HepG2 (cell line): ENCODE measurements around the gene CDK2. TPM values are rescaled to one million over a fixed set of nuclear protein-coding genes. Genes with fewer than 3 reads are reported as not detected.
A peak's percentile ranks its signal among the peaks of the same experiment; 100 is the strongest.

Experiments used
- ATAC-seq: fragments of 200-7000 bp; cut with Tn5 transposase; 3 replicates; pipeline ENCODE4 v1.9.1; 2020; ENCODE audit warnings: mild to moderate bottlenecking, moderate library complexity
- BruUV-seq: library from RNA; stranded (reverse); fragments of 400-500 nt; replicated peaks from 2 replicates; lab custom pipeline; 2021; lab: Mats Ljungman, UMichigan
- CTCF ChIA-PET: fragments of 300-600 bp; formaldehyde crosslinking; extraction: SDS; loops from one replicate; lab custom pipeline; 2021; ENCODE audit warnings: low total read pairs, inconsistent platforms, low intra/inter-chr PET ratio; lab: Yijun Ruan, JAX
- POLR2A ChIA-PET: fragments of 350-600 bp; sonication (Branson Sonifier 250); formaldehyde crosslinking; loops from one replicate; lab custom pipeline; 2020; ENCODE audit warnings: antibody characterized with exemption, inconsistent platforms; lab: Yijun Ruan, JAX
- DNase-seq: peaks from one replicate; pipeline ENCODE4 v3.0.0-alpha.2; 2015; ENCODE audit warnings: low spot score
- FAIRE-seq: peaks from 3 replicates; lab custom pipeline; 2011; peaks lifted over from hg19 to GRCh38; lab: Jason Lieb, UNC
- H2AFZ ChIP-seq: one replicate; pipeline ENCODE4 v1.6.1; 2011; ENCODE audit warnings: low read length, inconsistent platforms
- H3K27ac ChIP-seq: fragments of 300-600 bp; 3 replicates; pipeline ENCODE4 v1.8.0; 2011; ENCODE audit warnings: mixed run types, mild to moderate bottlenecking, mixed read lengths, low read length, inconsistent platforms; ENCODE audit not compliant: insufficient read depth; ENCODE audit errors: extremely low read length
- H3K27me3 ChIP-seq, 2 experiments: fragments of 200-600 bp in 1 of 2; 2 replicates in 1 of 2; 3 replicates in 1 of 2; pipeline versions ENCODE4 v1.6.0 to v1.8.0; 2011; ENCODE audit warnings: low read length in 2 of 2, mild to moderate bottlenecking in 2 of 2, moderate library complexity in 2 of 2, inconsistent platforms in 1 of 2; ENCODE audit not compliant: insufficient read depth in 2 of 2, control insufficient read depth in 1 of 2
- H3K36me3 ChIP-seq, 2 experiments: fragments of 200-600 bp in 1 of 2; replicated peaks in 1 of 2; 2 replicates in 1 of 2; 3 replicates in 1 of 2; pipeline versions ENCODE4 v1.5.1 to v1.8.0; 2011; ENCODE audit warnings: low read length in 2 of 2, inconsistent platforms in 1 of 2; ENCODE audit not compliant: insufficient read depth in 2 of 2, control insufficient read depth in 1 of 2
- H3K4me1 ChIP-seq: 2 replicates; pipeline ENCODE4 v1.5.1; 2012; ENCODE audit warnings: low read length, inconsistent platforms; ENCODE audit not compliant: insufficient read depth
- H3K4me2 ChIP-seq: 2 replicates; pipeline ENCODE4 v1.6.0; 2011; ENCODE audit warnings: low read depth, low read length, inconsistent platforms
- H3K4me3 ChIP-seq, 3 experiments: fragments of 200-600 bp in 1 of 3; sonication (generic), shearing (Covaris generic) in 1 of 3; replicated peaks in 1 of 3; 2 replicates each; pipeline ENCODE4 v1.5.1; 2011 to 2016; ENCODE audit warnings: low read length in 3 of 3, inconsistent platforms in 2 of 3, low read depth in 2 of 3, mild to moderate bottlenecking in 2 of 3, control low read depth in 1 of 3, mixed read lengths in 1 of 3; ENCODE audit not compliant: insufficient read depth in 1 of 3
- H3K79me2 ChIP-seq: one replicate; pipeline ENCODE4 v1.6.1; 2011; ENCODE audit warnings: low read length, inconsistent platforms; ENCODE audit not compliant: insufficient read depth
- H3K9ac ChIP-seq: 2 replicates; pipeline ENCODE4 v1.6.0; 2011; ENCODE audit warnings: mild to moderate bottlenecking, low read depth, low read length, inconsistent platforms; ENCODE audit not compliant: insufficient read depth
- H3K9me3 ChIP-seq: 2 replicates; pipeline ENCODE4 v1.5.1; 2012; ENCODE audit warnings: mild to moderate bottlenecking, low read length
- H4K20me1 ChIP-seq: 2 replicates; pipeline ENCODE4 v1.6.0; 2011; ENCODE audit warnings: inconsistent platforms, mild to moderate bottlenecking, low read length, moderate library complexity; ENCODE audit not compliant: insufficient read depth
- ASH2L ChIP-seq: fragments of 300-600, 200-600 bp; sonication (generic); IDR thresholded peaks from 2 replicates; pipeline ENCODE4 v1.7.0; 2017; ENCODE audit warnings: low read depth, mild to moderate bottlenecking, moderate library complexity, mixed read lengths, low read length; ENCODE audit not compliant: insufficient read length
- BHLHE40 ChIP-seq: IDR thresholded peaks from 2 replicates; pipeline ENCODE4 v1.6.1; 2011; ENCODE audit warnings: low read length, improper control_type of control experiment
- GPN1 ChIP-seq: sonication (generic); formaldehyde crosslinking; IDR thresholded peaks from 2 replicates; pipeline ENCODE4 v1.5.1; 2020; ENCODE audit warnings: missing genetic modification reagents, borderline replicate concordance
- NR3C1 ChIP-seq: sonication (generic); formaldehyde crosslinking; IDR thresholded peaks from 2 replicates; pipeline ENCODE4 v1.4.0; 2020; ENCODE audit warnings: missing genetic modification reagents
- TEAD3 ChIP-seq: optimal IDR thresholded peaks from 2 replicates; pipeline ENCODE3; 2016; ENCODE audit warnings: borderline replicate concordance
- ZFYVE20 ChIP-seq: sonication (generic); formaldehyde crosslinking; IDR thresholded peaks from 2 replicates; pipeline ENCODE4 v1.8.0; 2023; ENCODE audit warnings: low read depth, mild to moderate bottlenecking, moderate library complexity, missing genetic modification reagents, borderline replicate concordance
- ZNF17 ChIP-seq: sonication (generic); formaldehyde crosslinking; IDR thresholded peaks from 2 replicates; pipeline ENCODE4 v1.5.0; 2020; ENCODE audit warnings: mild to moderate bottlenecking, missing genetic modification reagents
- ZNF407 ChIP-seq: sonication (generic); formaldehyde crosslinking; IDR thresholded peaks from one replicate; pipeline ENCODE4 v1.5.1; 2020; ENCODE audit warnings: mild to moderate bottlenecking, missing genetic modification reagents; ENCODE audit errors: not compliant biosample characterization
- ZNF589 ChIP-seq: sonication (generic); formaldehyde crosslinking; conservative IDR thresholded peaks from 2 replicates; pipeline ENCODE4 v1.8.0; 2022; ENCODE audit warnings: mild to moderate bottlenecking, moderate library complexity, missing genetic modification reagents
- ZSCAN5A ChIP-seq: sonication (generic); formaldehyde crosslinking; IDR thresholded peaks from 2 replicates; pipeline ENCODE4 v1.8.0; 2022; ENCODE audit warnings: mild to moderate bottlenecking, missing genetic modification reagents, borderline replicate concordance
- WGBS: methylation state at CpG from one replicate; pipeline ENCODE4 v1.1.6; 2017; ENCODE audit warnings: low lambda C conversion rate; 5-methylcytosine and 5-hydroxymethylcytosine counted together
- in situ Hi-C: cut with HindIII; loops from 2 replicates; pipeline ENCODE4 v1.10.0; 2017; ENCODE audit warnings: low pct_unique_long_range_greater_than_20kb; ENCODE audit not compliant: extremely low pct_ligation_motif_present
- intact Hi-C: fragments of 100-400 bp; cut with micrococcal nuclease; formaldehyde crosslinking; loops from one replicate; pipeline ENCODE4 v1.10.0; 2022; ENCODE audit not compliant: unreplicated experiment
- polyA plus RNA-seq, 8 experiments: library from polyadenylated mRNA; depleted of rRNA in 3 of 8; stranded (reverse) in 7 of 8; unstranded in 1 of 8; fragments of >200 nt; fragmentation: Illumina TruSeq in 4 of 8; extraction: Trizol in 4 of 8; gene quantifications; 2 replicates each; pipeline versions ENCODE4 v1.2.1 to v1.2.3, GENCODE V29; 2011 to 2016; ENCODE audit warnings: low read depth in 4 of 8, missing spikeins in 1 of 8, mixed read lengths in 1 of 8; ENCODE audit not compliant: insufficient read depth in 1 of 8
- total RNA-seq, 5 experiments: library from RNA; depleted of rRNA; stranded (reverse); fragments of >200 nt; fragmentation: Illumina TruSeq; extraction: Trizol; gene quantifications; 2 replicates each; pipeline ENCODE4 v1.2.3, GENCODE V29; 2016; ENCODE audit warnings: low read depth in 1 of 5
- TF ChIP-seq, protein P1 (sequence below): sonication (generic); formaldehyde crosslinking; IDR thresholded peaks from 2 replicates; pipeline ENCODE4 v1.5.0; 2020; ENCODE audit warnings: missing genetic modification reagents

Gene CDK2
- total and polyA plus RNA-seq, 2 of the 13 experiments (the other 11 are each of a cell fraction or from before 2014, with no cell fraction given) = 47.5 to 52.6 TPM

GRCh38 chr12:55972042-55972441, 5.4 kb downstream of the CDK2 start (continued):
- TF ChIP-seq ZNF407 (CRISPR knock-in tag) (no peak), TEAD3 (CRISPR knock-in tag) (peak; percentile 84)

DNA sequence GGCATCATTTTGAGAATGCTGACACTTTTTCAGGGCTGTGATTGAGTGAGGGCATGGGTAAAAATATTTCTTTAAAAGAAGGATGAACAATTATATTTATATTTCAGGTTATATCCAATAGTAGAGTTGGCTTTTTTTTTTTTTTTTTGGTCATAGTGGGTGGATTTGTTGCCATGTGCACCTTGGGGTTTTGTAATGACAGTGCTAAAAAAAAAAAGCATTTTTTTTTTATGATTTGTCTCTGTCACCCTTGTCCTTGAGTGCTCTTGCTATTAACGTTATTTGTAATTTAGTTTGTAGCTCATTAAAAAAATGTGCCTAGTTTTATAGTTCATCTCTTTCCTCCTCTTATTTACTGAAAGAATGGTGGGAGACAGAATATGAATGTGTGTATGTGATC, 5.8 kb downstream of the CDK2 start:
- DNase-seq = no peak
- H3K9ac ChIP-seq = peak overlapping the region; percentile 79
- ChIA-PET CTCF (no interaction called here), POLR2A (interaction anchor here (3.2 kb wide), 1 partner anchor 109 kb away, joined by 28 read pairs; no protein-coding TSS in a partner anchor)
- no peaks in the 10 kb centered on the region for H3K27me3 ChIP-seq
- 90% methylated on average over 1 of the region's 1 CpG for WGBS
- H4K20me1 ChIP-seq = no peaks in the 10 kb centered on the region
- FAIRE-seq = no peak
- H3K27ac ChIP-seq = peak overlapping the region; percentile 79
- no peaks in the 10 kb centered on the region for H3K9me3 ChIP-seq
- no peak for ATAC-seq
- peak overlapping the region; percentile 86 for H3K4me2 ChIP-seq
- intact Hi-C loops (no loop called here), in situ Hi-C loops (loop anchor here (10.0 kb wide), 1 partner anchor 62 kb away; no protein-coding TSS in a partner anchor)
- peak overlapping the region in 2 of 3 experiments; percentile 75 to 88; a peak in 5 of 6 replicates for H3K4me3 ChIP-seq
- H3K4me1 ChIP-seq = peaks cover 57% of the 10 kb centered on the region
- BruUV-seq = no TSS peak
- H2AFZ ChIP-seq = no peak overlapping the region
- peaks cover 2 to 27% of the 10 kb centered on the region in 2 experiments for H3K36me3 ChIP-seq
- H3K79me2 ChIP-seq = peaks cover 33% of the 10 kb centered on the region
- TF ChIP-seq, protein P1, sequence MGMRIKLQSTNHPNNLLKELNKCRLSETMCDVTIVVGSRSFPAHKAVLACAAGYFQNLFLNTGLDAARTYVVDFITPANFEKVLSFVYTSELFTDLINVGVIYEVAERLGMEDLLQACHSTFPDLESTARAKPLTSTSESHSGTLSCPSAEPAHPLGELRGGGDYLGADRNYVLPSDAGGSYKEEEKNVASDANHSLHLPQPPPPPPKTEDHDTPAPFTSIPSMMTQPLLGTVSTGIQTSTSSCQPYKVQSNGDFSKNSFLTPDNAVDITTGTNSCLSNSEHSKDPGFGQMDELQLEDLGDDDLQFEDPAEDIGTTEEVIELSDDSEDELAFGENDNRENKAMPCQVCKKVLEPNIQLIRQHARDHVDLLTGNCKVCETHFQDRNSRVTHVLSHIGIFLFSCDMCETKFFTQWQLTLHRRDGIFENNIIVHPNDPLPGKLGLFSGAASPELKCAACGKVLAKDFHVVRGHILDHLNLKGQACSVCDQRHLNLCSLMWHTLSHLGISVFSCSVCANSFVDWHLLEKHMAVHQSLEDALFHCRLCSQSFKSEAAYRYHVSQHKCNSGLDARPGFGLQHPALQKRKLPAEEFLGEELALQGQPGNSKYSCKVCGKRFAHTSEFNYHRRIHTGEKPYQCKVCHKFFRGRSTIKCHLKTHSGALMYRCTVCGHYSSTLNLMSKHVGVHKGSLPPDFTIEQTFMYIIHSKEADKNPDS (CRISPR knock-in tag) = no peak
- no peak for TF ChIP-seq ZSCAN5A (CRISPR knock-in tag)
- TF ChIP-seq ASH2L = no peak
- no peak for TF ChIP-seq GPN1 (CRISPR knock-in tag)
- no peak for TF ChIP-seq ZNF17 (CRISPR knock-in tag)
- no peak for TF ChIP-seq ZNF589 (CRISPR knock-in tag)
- no peak for TF ChIP-seq BHLHE40
- TF ChIP-seq NR3C1 = no peak
- TF ChIP-seq ZFYVE20 (CRISPR knock-in tag) = no peak
